ENCODE results near the gene ASCL1. TPM values are rescaled to one million over a fixed set of nuclear protein-coding genes. Genes with fewer than 3 reads are reported as not detected.

Gene ASCL1
- total RNA-seq, 2 donors from 2014 or later: not detected

GRCh38 chr12:102958830-102959176 lies 1.3 kb downstream of the ASCL1 start:
- H3K27ac ChIP-seq: no peak overlapping the region
- H3K36me3 ChIP-seq (replicated peaks in 1 of 2; ENCODE audit: insufficient read depth in 1 of 2, low read depth in 2 of 2): no peaks in the 10 kb centered on the region
- no peaks in the 10 kb centered on the region for H3K9me3 ChIP-seq
- peaks cover 0 to 27% of the 10 kb centered on the region in 2 donors for H3K27me3 ChIP-seq
- peaks cover 34% of the 10 kb centered on the region for H3K4me1 ChIP-seq
- ATAC-seq (no peak), DNase-seq (no peak)
- TF ChIP-seq CTCF (IDR thresholded peaks at IDR 0.05) (no peak), POLR2A (IDR thresholded peaks at IDR 0.05) (no peak)
- H3K4me3 ChIP-seq: no peak overlapping the region
- intact Hi-C loops (cut with DNase I): no loop called here
- WGBS, 2 donors: 3 to 5% methylated on average over 14 to 15 of the region's 15 CpGs

DNA sequence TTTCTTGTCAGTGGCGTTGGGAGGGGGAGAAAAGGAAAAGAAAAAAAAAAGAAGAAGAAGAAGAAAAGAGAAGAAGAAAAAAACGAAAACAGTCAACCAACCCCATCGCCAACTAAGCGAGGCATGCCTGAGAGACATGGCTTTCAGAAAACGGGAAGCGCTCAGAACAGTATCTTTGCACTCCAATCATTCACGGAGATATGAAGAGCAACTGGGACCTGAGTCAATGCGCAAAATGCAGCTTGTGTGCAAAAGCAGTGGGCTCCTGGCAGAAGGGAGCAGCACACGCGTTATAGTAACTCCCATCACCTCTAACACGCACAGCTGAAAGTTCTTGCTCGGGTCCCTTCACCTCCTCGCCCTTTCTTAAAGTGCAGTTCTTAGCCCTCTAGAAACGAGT lies 1.9 kb downstream of the ASCL1 start:
- Histone ChIP-seq H3K27ac (no peak overlapping the region), H3K27me3 (peaks cover 0 to 27% of the 10 kb centered on the region in 2 donors), H3K36me3 (replicated peaks in 1 of 2; ENCODE audit: insufficient read depth in 1 of 2, low read depth in 2 of 2) (no peaks in the 10 kb centered on the region), H3K9me3 (no peaks in the 10 kb centered on the region), H3K4me1 (peaks cover 34% of the 10 kb centered on the region), H3K4me3 (no peak overlapping the region)
- WGBS, 2 donors: 11 to 24% methylated on average over 14 of the region's 14 CpGs
- DNase-seq (no peak), ATAC-seq (no peak)
- TF ChIP-seq CTCF (IDR thresholded peaks at IDR 0.05) (no peak), POLR2A (IDR thresholded peaks at IDR 0.05) (no peak)
- intact Hi-C loops (cut with DNase I): no loop called here

GRCh38 chr12:102960766-102961465 lies 3.4 kb downstream of the ASCL1 start:
- no peak overlapping the region for H3K27ac ChIP-seq
- no peaks in the 10 kb centered on the region for H3K9me3 ChIP-seq
- peaks cover 0 to 29% of the 10 kb centered on the region in 2 donors for H3K27me3 ChIP-seq
- intact Hi-C loops (cut with DNase I): no loop called here
- no peak for DNase-seq
- TF ChIP-seq POLR2A (IDR thresholded peaks at IDR 0.05) (no peak), CTCF (IDR thresholded peaks at IDR 0.05) (no peak)
- no peak for ATAC-seq
- peaks cover 47% of the 10 kb centered on the region for H3K4me1 ChIP-seq
- 6 to 10% methylated on average over 19 of the region's 19 CpGs for WGBS, 2 donors
- H3K4me3 ChIP-seq: no peak overlapping the region
- no peaks in the 10 kb centered on the region for H3K36me3 ChIP-seq (replicated peaks in 1 of 2; ENCODE audit: insufficient read depth in 1 of 2, low read depth in 2 of 2)

GRCh38 chr12:102961466-102961855 lies 4.0 kb downstream of the ASCL1 start:
- DNase-seq: no peak
- no peak for ATAC-seq
- Histone ChIP-seq H3K27ac (no peak overlapping the region), H3K4me1 (peaks cover 43% of the 10 kb centered on the region), H3K36me3 (replicated peaks in 1 of 2; ENCODE audit: insufficient read depth in 1 of 2, low read depth in 2 of 2) (no peaks in the 10 kb centered on the region), H3K27me3 (peaks cover 0 to 31% of the 10 kb centered on the region in 2 donors), H3K9me3 (no peaks in the 10 kb centered on the region), H3K4me3 (no peak overlapping the region)
- no peak for TF ChIP-seq POLR2A (IDR thresholded peaks at IDR 0.05)
- TF ChIP-seq CTCF (IDR thresholded peaks at IDR 0.05): no peak
- intact Hi-C loops (cut with DNase I): no loop called here
- 7 to 8% methylated on average over 8 of the region's 8 CpGs for WGBS, 2 donors

DNA sequence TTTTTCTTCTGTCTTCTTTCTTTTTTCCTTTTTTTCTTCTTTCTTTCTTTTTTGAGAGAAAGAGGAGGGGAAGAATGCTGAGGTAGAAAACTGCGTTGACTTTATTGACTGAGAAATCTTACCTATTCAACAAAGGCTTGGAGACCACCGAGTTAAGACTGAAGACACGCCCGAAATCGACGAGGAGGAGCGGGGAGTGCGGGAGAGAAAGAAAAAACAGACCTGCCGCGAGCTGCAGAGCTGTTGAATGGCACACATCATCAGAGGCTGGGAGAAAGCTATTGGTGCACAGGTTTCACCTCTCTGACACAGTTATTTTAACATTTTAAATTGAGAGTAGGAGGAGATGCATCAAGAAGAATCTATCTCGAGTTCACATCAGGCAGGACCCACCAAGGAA lies 5.1 kb downstream of the ASCL1 start:
- no peak overlapping the region for H3K4me3 ChIP-seq
- intact Hi-C loops (cut with DNase I): no loop called here
- peaks cover 34% of the 10 kb centered on the region for H3K4me1 ChIP-seq
- H3K9me3 ChIP-seq: no peaks in the 10 kb centered on the region
- no peaks in the 10 kb centered on the region for H3K36me3 ChIP-seq (replicated peaks in 1 of 2; ENCODE audit: insufficient read depth in 1 of 2, low read depth in 2 of 2)
- ATAC-seq (no peak), DNase-seq (no peak)
- no peak overlapping the region for H3K27ac ChIP-seq
- TF ChIP-seq POLR2A (IDR thresholded peaks at IDR 0.05) (no peak), CTCF (IDR thresholded peaks at IDR 0.05) (no peak)
- H3K27me3 ChIP-seq: peaks cover 0 to 28% of the 10 kb centered on the region in 2 donors
- 4 to 10% methylated on average over 11 of the region's 11 CpGs for WGBS, 2 donors
